Trophoblast cell (in vitro differentiated cells and primary cell): ENCODE results near the gene CLN5.

Source experiments
- DNase-seq, 2 donors: peaks; one replicate each; pipeline ENCODE4 v3.0.0-alpha.2; 2016
- H2AFZ ChIP-seq: 2 replicates; pipeline ENCODE4 v1.6.1; 2013; ENCODE audit warnings: low read length, moderate library complexity, mild to moderate bottlenecking; ENCODE audit not compliant: insufficient read depth, poor library complexity
- H2AK5ac ChIP-seq: 2 replicates; pipeline ENCODE4 v1.6.1; 2013; ENCODE audit warnings: mild to moderate bottlenecking, low read length
- H2BK120ac ChIP-seq: 2 replicates; pipeline ENCODE4 v1.6.1; 2013; ENCODE audit warnings: low read length, mild to moderate bottlenecking, moderate library complexity; ENCODE audit not compliant: insufficient read depth, poor library complexity
- H2BK12ac ChIP-seq: 2 replicates; pipeline ENCODE4 v1.6.1; 2013; ENCODE audit warnings: mild to moderate bottlenecking, low read length, moderate library complexity
- H2BK5ac ChIP-seq: 2 replicates; pipeline ENCODE4 v1.6.1; 2013; ENCODE audit warnings: low read length, low read depth, moderate library complexity, mild to moderate bottlenecking; ENCODE audit not compliant: poor library complexity
- H3K14ac ChIP-seq: 2 replicates; pipeline ENCODE4 v1.6.1; 2013; ENCODE audit warnings: mild to moderate bottlenecking, low read length
- H3K18ac ChIP-seq: 2 replicates; pipeline ENCODE4 v1.6.1; 2013; ENCODE audit warnings: mild to moderate bottlenecking, low read length
- H3K23ac ChIP-seq: 2 replicates; pipeline ENCODE4 v1.6.1; 2013; ENCODE audit warnings: low read length
- H3K27ac ChIP-seq: 2 replicates; pipeline ENCODE4 v1.5.1; 2013; ENCODE audit warnings: low read depth, mild to moderate bottlenecking, inconsistent platforms, low read length, moderate library complexity
- H3K27me3 ChIP-seq: 2 replicates; pipeline ENCODE4 v1.6.1; 2013; ENCODE audit warnings: inconsistent platforms, mild to moderate bottlenecking, low read length, moderate library complexity; ENCODE audit not compliant: insufficient read depth
- H3K36me3 ChIP-seq, 2 experiments: 1 replicate in 1 of 2; 2 replicates in 1 of 2; pipeline ENCODE4 v1.6.1; 2013; ENCODE audit warnings: low read length in 2 of 2, mild to moderate bottlenecking in 2 of 2, moderate library complexity in 1 of 2; ENCODE audit not compliant: insufficient read depth in 2 of 2, control insufficient read depth in 1 of 2
- H3K4ac ChIP-seq: 2 replicates; pipeline ENCODE4 v1.6.1; 2013; ENCODE audit warnings: low read depth, mild to moderate bottlenecking, low read length, moderate library complexity
- H3K4me1 ChIP-seq, 2 experiments: 1 replicate in 1 of 2; 2 replicates in 1 of 2; pipeline ENCODE4 v1.6.1; 2013; ENCODE audit warnings: low read length in 2 of 2, mild to moderate bottlenecking in 2 of 2, moderate library complexity in 1 of 2; ENCODE audit not compliant: insufficient read depth in 2 of 2, control insufficient read depth in 1 of 2
- H3K4me2 ChIP-seq: 2 replicates; pipeline ENCODE4 v1.6.1; 2013; ENCODE audit warnings: inconsistent platforms, mild to moderate bottlenecking, low read length, moderate library complexity
- H3K4me3 ChIP-seq: 2 replicates; pipeline ENCODE4 v1.5.1; 2013; ENCODE audit warnings: mild to moderate bottlenecking, low read depth, low read length, inconsistent platforms
- H3K79me1 ChIP-seq: one replicate; pipeline ENCODE4 v1.6.1; 2013; ENCODE audit warnings: low read length
- H3K79me2 ChIP-seq: 2 replicates; pipeline ENCODE4 v1.6.1; 2013; ENCODE audit warnings: low read length, mild to moderate bottlenecking; ENCODE audit not compliant: control insufficient read depth, insufficient read depth, poor library complexity
- H3K9ac ChIP-seq: 2 replicates; pipeline ENCODE4 v1.6.1; 2013; ENCODE audit warnings: mild to moderate bottlenecking, low read length
- H3K9me3 ChIP-seq: 2 replicates; pipeline ENCODE4 v1.6.1; 2013; ENCODE audit warnings: low read depth, mild to moderate bottlenecking, control low read depth, inconsistent platforms, low read length; ENCODE audit not compliant: insufficient read depth
- H4K12ac ChIP-seq: 2 replicates; pipeline ENCODE4 v1.6.1; 2013; ENCODE audit warnings: low read depth, mild to moderate bottlenecking, low read length, moderate library complexity
- H4K8ac ChIP-seq: 2 replicates; pipeline ENCODE4 v1.6.1; 2013; ENCODE audit warnings: low read depth, mild to moderate bottlenecking, low read length, moderate library complexity
- H4K91ac ChIP-seq: one replicate; pipeline ENCODE4 v1.6.1; 2013; ENCODE audit warnings: low read depth, mild to moderate bottlenecking, low read length, moderate library complexity
- WGBS: extraction: QIAGEN DNeasy Blood & Tissue Kit; methylation state at CpG from one replicate; pipeline ENCODE4 v1.1.7; 2013; ENCODE audit warnings: missing lambda C conversion rate; ENCODE audit not compliant: insufficient read length, insufficient coverage; ENCODE audit errors: extremely low coverage; 5-methylcytosine and 5-hydroxymethylcytosine counted together

Gene CLN5

GRCh38 chr13:76982061-76982460, 9.8 kb upstream of the CLN5 start:
- H3K9ac ChIP-seq, result no peak overlapping the region
- H3K23ac ChIP-seq, result no peak overlapping the region
- H3K4me1 ChIP-seq, result no peaks in the 10 kb centered on the region
- no peak overlapping the region for H3K4ac ChIP-seq
- H3K27me3 ChIP-seq, result no peaks in the 10 kb centered on the region
- no peak overlapping the region for H3K4me3 ChIP-seq
- no peak overlapping the region for H4K8ac ChIP-seq
- no peak overlapping the region for H2BK5ac ChIP-seq
- H3K79me1 ChIP-seq, result peaks cover 2% of the 10 kb centered on the region
- no peak overlapping the region for H2BK120ac ChIP-seq
- peaks cover 0 to 2% of the 10 kb centered on the region in 2 experiments for H3K36me3 ChIP-seq
- H2BK12ac ChIP-seq, result no peak overlapping the region
- DNase-seq, result peak in 1 of 2 donors; percentile 37
- H4K12ac ChIP-seq, result no peak overlapping the region
- no peak overlapping the region for H3K4me2 ChIP-seq
- WGBS, result no CpG with 5 or more reads among the region's 6 CpGs
- no peaks in the 10 kb centered on the region for H3K9me3 ChIP-seq
- H3K18ac ChIP-seq, result no peak overlapping the region
- H3K14ac ChIP-seq, result no peak overlapping the region
- H2AFZ ChIP-seq, result no peak overlapping the region
- H2AK5ac ChIP-seq, result no peak overlapping the region
- no peak overlapping the region for H4K91ac ChIP-seq
- H3K27ac ChIP-seq, result no peak overlapping the region
- peaks cover 2% of the 10 kb centered on the region for H3K79me2 ChIP-seq

DNA sequence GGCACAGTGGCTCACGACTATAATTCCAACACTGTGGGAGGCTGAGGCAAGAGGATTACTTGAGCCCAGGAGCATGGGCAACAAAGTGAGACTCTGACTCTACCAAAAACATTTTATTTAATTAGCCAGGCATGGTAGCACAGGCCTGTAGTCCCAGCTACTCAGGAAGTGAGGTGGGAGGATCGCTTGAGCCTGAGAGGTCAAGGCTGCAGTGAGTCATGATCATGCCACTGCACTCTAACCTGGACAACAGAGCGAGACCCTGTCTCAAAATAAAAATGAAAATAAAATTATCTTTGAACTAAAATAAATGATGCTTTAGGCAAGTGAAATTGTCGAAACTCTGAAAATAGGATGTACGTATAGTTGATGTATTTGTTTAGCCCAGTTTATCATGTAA, 8.2 kb upstream of the CLN5 start:
- Histone ChIP-seq H3K4ac (no peak overlapping the region), H2BK12ac (no peak overlapping the region)

GRCh38 chr13:76991432-76991795, 467 bp upstream of the CLN5 start:
- Histone ChIP-seq H3K4ac (peak overlapping the region; percentile 37), H3K4me1 (peaks cover 6% of the 10 kb centered on the region in 2 experiments), H3K27me3 (no peaks in the 10 kb centered on the region), H2BK120ac (peak overlapping the region; percentile 32), H3K4me2 (peak overlapping the region; percentile 83), H3K79me1 (peaks cover 8% of the 10 kb centered on the region), H4K12ac (peak overlapping the region; percentile 78), H3K9me3 (no peaks in the 10 kb centered on the region), H2AFZ (peak overlapping the region; percentile 89), H3K79me2 (peaks cover 5% of the 10 kb centered on the region), H2AK5ac (peak overlapping the region; percentile 74), H4K91ac (peak overlapping the region; percentile 60), H4K8ac (peak overlapping the region; percentile 95), H3K9ac (peak overlapping the region; percentile 67), H3K18ac (peak overlapping the region; percentile 8), H3K23ac (no peak overlapping the region), H2BK12ac (peak overlapping the region; percentile 11), H3K14ac (peak overlapping the region; percentile 82), H2BK5ac (peak overlapping the region; percentile 38), H3K36me3 (peaks cover 0 to 7% of the 10 kb centered on the region in 2 experiments), H3K4me3 (peak overlapping the region; percentile 87), H3K27ac (no peak overlapping the region)
- no CpG with 5 or more reads among the region's 15 CpGs for WGBS
- no peak for DNase-seq

More for the DNA sequence above, 8.2 kb upstream of the CLN5 start:
- no peak overlapping the region for H3K18ac ChIP-seq
- H4K12ac ChIP-seq, result no peak overlapping the region
- H2BK120ac ChIP-seq, result no peak overlapping the region
- H3K23ac ChIP-seq, result no peak overlapping the region
- H3K79me1 ChIP-seq, result no peaks in the 10 kb centered on the region
- peak in 1 of 2 donors; percentile 40 for DNase-seq
- WGBS, result no CpG with 5 or more reads among the region's 5 CpGs
- H2AK5ac ChIP-seq, result no peak overlapping the region
- H3K4me1 ChIP-seq, result no peaks in the 10 kb centered on the region
- no peaks in the 10 kb centered on the region for H3K27me3 ChIP-seq
- H4K8ac ChIP-seq, result no peak overlapping the region
- H2AFZ ChIP-seq, result no peak overlapping the region
- no peaks in the 10 kb centered on the region for H3K9me3 ChIP-seq
- H3K4me2 ChIP-seq, result no peak overlapping the region
- H3K36me3 ChIP-seq, result no peaks in the 10 kb centered on the region
- no peak overlapping the region for H3K14ac ChIP-seq
- H3K4me3 ChIP-seq, result no peak overlapping the region
- no peak overlapping the region for H3K27ac ChIP-seq
- H3K79me2 ChIP-seq, result no peaks in the 10 kb centered on the region
- no peak overlapping the region for H3K9ac ChIP-seq
- H2BK5ac ChIP-seq, result no peak overlapping the region
- no peak overlapping the region for H4K91ac ChIP-seq

DNA sequence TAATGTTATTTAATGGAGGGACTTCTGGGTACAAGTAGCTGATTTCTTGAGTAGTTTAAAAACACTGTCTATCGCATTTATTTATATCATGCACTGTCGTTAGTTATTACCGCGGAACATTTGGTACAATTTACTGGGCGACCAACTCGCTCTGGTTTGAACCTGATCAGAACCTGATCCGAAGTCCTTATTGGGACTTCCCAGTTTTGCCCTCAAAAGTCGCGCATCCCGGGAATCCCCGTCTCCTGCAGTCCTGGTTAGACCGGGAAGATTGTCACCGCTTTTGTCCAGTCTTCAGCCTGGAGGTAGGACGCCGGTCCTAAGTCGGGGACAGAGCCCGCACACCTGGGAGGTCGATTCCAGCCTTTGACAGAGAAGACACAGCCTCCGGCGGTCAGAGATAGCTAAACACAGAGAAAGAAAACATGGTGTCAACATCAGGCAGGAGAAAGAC, 694 bp downstream of the CLN5 start:
- no peak overlapping the region for H3K14ac ChIP-seq
- H3K23ac ChIP-seq, result no peak overlapping the region
- H3K4ac ChIP-seq, result no peak overlapping the region
- no peak overlapping the region for H2BK5ac ChIP-seq
- H3K79me1 ChIP-seq, result peaks cover 8% of the 10 kb centered on the region
- H2AK5ac ChIP-seq, result no peak overlapping the region
- H3K4me2 ChIP-seq, result peak overlapping the region; percentile 83
- H3K9me3 ChIP-seq, result no peaks in the 10 kb centered on the region
- H2AFZ ChIP-seq, result peak overlapping the region; percentile 82
- no peak overlapping the region for H2BK12ac ChIP-seq
- peak overlapping the region; percentile 87 for H3K4me3 ChIP-seq
- H3K36me3 ChIP-seq, result peaks cover 0 to 7% of the 10 kb centered on the region in 2 experiments
- peak; percentile 83 to 88 for DNase-seq
- H3K9ac ChIP-seq, result peak overlapping the region; percentile 88
- H3K79me2 ChIP-seq, result peaks cover 5% of the 10 kb centered on the region
- WGBS, result no CpG with 5 or more reads among the region's 20 CpGs
- H3K4me1 ChIP-seq, result peaks cover 6% of the 10 kb centered on the region in 2 experiments
- no peaks in the 10 kb centered on the region for H3K27me3 ChIP-seq
- peak overlapping the region; percentile 95 for H4K8ac ChIP-seq
- no peak overlapping the region for H2BK120ac ChIP-seq
- H4K91ac ChIP-seq, result peak overlapping the region; percentile 71
- peak overlapping the region; percentile 40 for H3K27ac ChIP-seq
- H4K12ac ChIP-seq, result no peak overlapping the region
- no peak overlapping the region for H3K18ac ChIP-seq
